Measurements from ENCODE around the gene TSC2. TPM values are rescaled to one million over a fixed set of nuclear protein-coding genes. Genes with fewer than 3 reads are reported as not detected.

The TSC2 gene
- total and polyA plus RNA-seq, 3 donors from 2014 or later: 136 to 271 (median 222) TPM

GRCh38 chr16:2023092-2024031 lies 24.4 kb upstream of the TSC2 start:
- Histone ChIP-seq H3K27ac (peak overlapping the region in 1 of 2 donors; percentile 73), H3K27me3 (no peaks in the 10 kb centered on the region), H3K36me3 (ENCODE audit: low read depth, missing control alignments) (no peaks in the 10 kb centered on the region), H3K4me3 (peak overlapping the region; percentile 7 to 37), H3K4me1 (peaks cover 26% of the 10 kb centered on the region), H3K9me3 (no peaks in the 10 kb centered on the region)
- WGBS, 2 donors: 17 to 33% methylated on average over 6 to 25 of the region's 53 CpGs
- peak; percentile 95 for DNase-seq
- TF ChIP-seq CTCF (IDR thresholded peaks at IDR 0.05) (peak; percentile 95 to 99 (median 97)), POLR2A (IDR thresholded peaks at IDR 0.05) (no peak)
- intact Hi-C loops (cut with DNase I; ENCODE audit: low total_unique reads): loop anchor here (10.0 kb wide), 1 partner anchor 61 kb away; no protein-coding TSS in a partner anchor

GRCh38 chr16:2024032-2024420 lies 23.8 kb upstream of the TSC2 start:
- 50 to 84% methylated on average over 12 of the region's 12 CpGs for WGBS, 2 donors
- Histone ChIP-seq H3K4me3 (no peak overlapping the region), H3K4me1 (peaks cover 26% of the 10 kb centered on the region)

GRCh38 chr16:2025251-2025650 lies 22.5 kb upstream of the TSC2 start:
- 91 to 94% methylated on average over 9 to 14 of the region's 14 CpGs for WGBS, 2 donors
- TF ChIP-seq POLR2A (IDR thresholded peaks at IDR 0.05): no peak
- TF ChIP-seq CTCF (IDR thresholded peaks at IDR 0.05): no peak
- H3K36me3 ChIP-seq (ENCODE audit: low read depth, missing control alignments): no peaks in the 10 kb centered on the region
- H3K4me3 ChIP-seq: no peak overlapping the region
- no peaks in the 10 kb centered on the region for H3K9me3 ChIP-seq
- H3K27me3 ChIP-seq: no peaks in the 10 kb centered on the region
- no peak for DNase-seq
- intact Hi-C loops (cut with DNase I; ENCODE audit: low total_unique reads): loop anchor here (5.0 to 10.0 kb wide), 2 partner anchors 60 to 117 kb away; no protein-coding TSS in a partner anchor
- H3K27ac ChIP-seq: no peak overlapping the region
- H3K4me1 ChIP-seq: peaks cover 26% of the 10 kb centered on the region

More at GRCh38 chr16:2024032-2024420, 23.8 kb upstream of the TSC2 start:
- Histone ChIP-seq H3K9me3 (no peaks in the 10 kb centered on the region), H3K36me3 (ENCODE audit: low read depth, missing control alignments) (no peaks in the 10 kb centered on the region), H3K27me3 (no peaks in the 10 kb centered on the region), H3K27ac (peak overlapping the region in 1 of 2 donors; percentile 73)
- TF ChIP-seq POLR2A (IDR thresholded peaks at IDR 0.05) (no peak), CTCF (IDR thresholded peaks at IDR 0.05) (no peak)
- intact Hi-C loops (cut with DNase I; ENCODE audit: low total_unique reads): loop anchor here (10.0 kb wide), 1 partner anchor 61 kb away; no protein-coding TSS in a partner anchor
- no peak for DNase-seq

- TF ChIP-seq CTCF (IDR thresholded peaks at IDR 0.05): no peak
- Histone ChIP-seq H3K4me1 (peaks cover 20% of the 10 kb centered on the region), H3K27ac (peak overlapping the region; percentile 57 to 63), H3K36me3 (ENCODE audit: low read depth, missing control alignments) (no peaks in the 10 kb centered on the region), H3K9me3 (no peaks in the 10 kb centered on the region), H3K4me3 (peak overlapping the region in 1 of 2 donors; percentile 40), H3K27me3 (no peaks in the 10 kb centered on the region)
- DNase-seq: no peak
- intact Hi-C loops (cut with DNase I; ENCODE audit: low total_unique reads): loop anchor here (5.0 to 10.0 kb wide), 2 partner anchors 59 to 116 kb away; no protein-coding TSS in a partner anchor
- WGBS, 2 donors: 65 to 76% methylated on average over 14 to 16 of the region's 16 CpGs
These were observed 21.8 kb upstream of the TSC2 start for GRCh38 chr16:2025878-2026460.
